SK-N-SH (cell line): Measurements from ENCODE around the gene TMEM54. TPM values are rescaled to one million over a fixed set of nuclear protein-coding genes. Genes with fewer than 3 reads are reported as not detected.

Experiments used
- CTCF ChIA-PET: fragments of 300-600, 350-600 bp; formaldehyde crosslinking; extraction: SDS; loops from one replicate; lab custom pipeline; 2021; lab: Yijun Ruan, JAX
- POLR2A ChIA-PET: fragments of 350-600 bp; sonication (Branson Sonifier 250); formaldehyde crosslinking; extraction: SDS; loops from one replicate; lab custom pipeline; 2020; ENCODE audit warnings: antibody characterized with exemption, inconsistent platforms; lab: Yijun Ruan, JAX
- DNase-seq: peaks from one replicate; pipeline ENCODE4 v3.0.0; 2012
- H2AFZ ChIP-seq: fragments of 200-600 bp; sonication (generic); 2 replicates; pipeline ENCODE4 v1.8.1; 2016; ENCODE audit warnings: antibody characterized with exemption, mild to moderate bottlenecking, low read depth
- H3F3A ChIP-seq: fragments of 200-600 bp; sonication (generic); replicated peaks from 2 replicates; pipeline ENCODE3; 2016; ENCODE audit warnings: antibody characterized with exemption, mild to moderate bottlenecking; ENCODE audit not compliant: insufficient read depth
- H3K27ac ChIP-seq, 2 experiments: fragments of 200-500 bp in 1 of 2; fragments of 200-600 bp in 1 of 2; sonication (Bioruptor generic) in 1 of 2; sonication (generic), shearing (Covaris generic) in 1 of 2; 2 replicates each; pipeline versions ENCODE4 v1.5.1 to v1.6.1; 2014 to 2016; ENCODE audit warnings: low read depth in 2 of 2, inconsistent platforms in 1 of 2, low read length in 1 of 2, mild to moderate bottlenecking in 1 of 2, mixed read lengths in 1 of 2
- H3K27me3 ChIP-seq: fragments of 200-600 bp; sonication (generic), shearing (Covaris generic); 2 replicates; pipeline ENCODE4 v1.6.1; 2016; ENCODE audit warnings: mixed run types; ENCODE audit not compliant: insufficient read depth
- H3K36me3 ChIP-seq, 2 experiments: fragments of 200-500 bp in 1 of 2; fragments of 200-600 bp in 1 of 2; sonication (Bioruptor generic) in 1 of 2; sonication (generic) in 1 of 2; replicated peaks in 1 of 2; 2 replicates each; pipeline versions ENCODE3 to v1.5.1; 2014 to 2016; ENCODE audit warnings: low read length in 1 of 2, mild to moderate bottlenecking in 1 of 2; ENCODE audit not compliant: insufficient read depth in 2 of 2, control insufficient read depth in 1 of 2
- H3K4me1 ChIP-seq, 2 experiments: fragments of 200-500 bp in 1 of 2; fragments of 200-600 bp in 1 of 2; sonication (Bioruptor generic) in 1 of 2; sonication (generic), shearing (Covaris generic) in 1 of 2; 2 replicates each; pipeline versions ENCODE4 v1.5.1 to v1.6.1; 2014 to 2016; ENCODE audit warnings: low read depth in 1 of 2, low read length in 1 of 2, mixed run types in 1 of 2; ENCODE audit not compliant: insufficient read depth in 2 of 2, control insufficient read depth in 1 of 2
- H3K4me2 ChIP-seq: fragments of 200-600 bp; sonication (generic), shearing (Covaris generic); 2 replicates; pipeline ENCODE4 v1.6.1; 2017; ENCODE audit warnings: mixed run types
- H3K4me3 ChIP-seq, 2 experiments: fragments of 200-500 bp in 1 of 2; fragments of 200-600 bp in 1 of 2; sonication (Bioruptor generic) in 1 of 2; sonication (generic), shearing (Covaris generic) in 1 of 2; 2 replicates each; pipeline versions ENCODE4 v1.5.1 to v1.8.1; 2014 to 2016; ENCODE audit warnings: low read depth in 2 of 2, inconsistent platforms in 1 of 2, low read length in 1 of 2, mild to moderate bottlenecking in 1 of 2, mixed read lengths in 1 of 2, moderate library complexity in 1 of 2
- H3K79me2 ChIP-seq: fragments of 200-600 bp; sonication (generic); 2 replicates; pipeline ENCODE4 v1.8.1; 2017; ENCODE audit warnings: mild to moderate bottlenecking; ENCODE audit not compliant: insufficient read depth
- H3K9ac ChIP-seq: fragments of 200-600 bp; sonication (generic); 2 replicates; pipeline ENCODE4 v1.6.1; 2017; ENCODE audit warnings: mixed run types
- H3K9me2 ChIP-seq: fragments of 200-600 bp; sonication (generic); 2 replicates; pipeline ENCODE4 v1.6.1; 2017; ENCODE audit warnings: mixed run types
- H3K9me3 ChIP-seq: fragments of 200-600 bp; sonication (generic); 2 replicates; pipeline ENCODE4 v1.6.1; 2017; ENCODE audit warnings: mixed run types, mild to moderate bottlenecking, moderate library complexity
- H4K20me1 ChIP-seq: fragments of 200-600 bp; sonication (generic); 2 replicates; pipeline ENCODE4 v1.6.1; 2017; ENCODE audit warnings: mild to moderate bottlenecking, mixed run types; ENCODE audit not compliant: insufficient read depth
- CHD2 ChIP-seq: fragments of 150-350 bp; IDR thresholded peaks from 2 replicates; pipeline ENCODE4 v1.6.1; 2018; ENCODE audit warnings: low read length; ENCODE audit not compliant: partially characterized antibody
- ELF1 ChIP-seq: IDR thresholded peaks from 2 replicates; pipeline ENCODE4 v1.4.0; 2012
- EP300 ChIP-seq, 2 experiments: IDR thresholded peaks; 2 replicates each; pipeline versions ENCODE4 v1.4.0 to v1.6.1; 2012; ENCODE audit warnings: borderline replicate concordance in 1 of 2, low read depth in 1 of 2, low read length in 1 of 2
- FOSL2 ChIP-seq: IDR thresholded peaks from 2 replicates; pipeline ENCODE4 v1.4.0; 2012; ENCODE audit warnings: low read depth, mild to moderate bottlenecking, moderate library complexity, borderline replicate concordance
- FOXM1 ChIP-seq: IDR thresholded peaks from 2 replicates; pipeline ENCODE4 v1.4.0; 2012; ENCODE audit warnings: low read depth, mild to moderate bottlenecking
- GABPA ChIP-seq: IDR thresholded peaks from 2 replicates; pipeline ENCODE4 v1.4.0; 2012; ENCODE audit warnings: low read depth, mild to moderate bottlenecking
- GATA2 ChIP-seq: sonication (generic); formaldehyde crosslinking; IDR thresholded peaks from 2 replicates; pipeline ENCODE4 v1.5.0; 2020; ENCODE audit warnings: mild to moderate bottlenecking, missing genetic modification reagents
- JUND ChIP-seq: IDR thresholded peaks from 2 replicates; pipeline ENCODE4 v1.4.0; 2012
- MEF2A ChIP-seq: IDR thresholded peaks from 2 replicates; pipeline ENCODE4 v1.4.0; 2012; ENCODE audit warnings: low read depth, borderline replicate concordance
- MXI1 ChIP-seq: IDR thresholded peaks from 2 replicates; pipeline ENCODE4 v1.6.1; 2012; ENCODE audit warnings: mild to moderate bottlenecking, low read depth, low read length, improper control_type of control experiment
- NFIC ChIP-seq: IDR thresholded peaks from 2 replicates; pipeline ENCODE4 v1.4.0; 2012; ENCODE audit warnings: borderline replicate concordance
- POLR2AphosphoS5 ChIP-seq: IDR thresholded peaks from 2 replicates; pipeline ENCODE4 v1.6.1; 2012; ENCODE audit warnings: low read depth, low read length
- RAD21 ChIP-seq: IDR thresholded peaks from 2 replicates; pipeline ENCODE4 v1.6.1; 2012; ENCODE audit warnings: mild to moderate bottlenecking, low read length
- RCOR1 ChIP-seq: fragments of 150-350 bp; IDR thresholded peaks from 2 replicates; pipeline ENCODE4 v1.6.1; 2017; ENCODE audit warnings: antibody characterized with exemption, low read length
- RXRA ChIP-seq: IDR thresholded peaks from 2 replicates; pipeline ENCODE4 v1.4.0; 2012; ENCODE audit warnings: low read depth, mild to moderate bottlenecking, borderline replicate concordance
- SIN3A ChIP-seq: IDR thresholded peaks from 2 replicates; pipeline ENCODE4 v1.6.1; 2012; ENCODE audit warnings: low read depth, mild to moderate bottlenecking, low read length, moderate library complexity, borderline replicate concordance
- SMC3 ChIP-seq: IDR thresholded peaks from 2 replicates; pipeline ENCODE4 v1.6.1; 2012; ENCODE audit warnings: low read depth, low read length, improper control_type of control experiment
- TEAD4 ChIP-seq: IDR thresholded peaks from 2 replicates; pipeline ENCODE4 v1.4.0; 2012; ENCODE audit warnings: mild to moderate bottlenecking, borderline replicate concordance; ENCODE audit not compliant: insufficient read depth
- YY1 ChIP-seq: IDR thresholded peaks from 2 replicates; pipeline ENCODE4 v1.4.0; 2012; ENCODE audit warnings: low read depth, mild to moderate bottlenecking
- whole genome bisulfite sequencing: methylation state at CpG from one replicate; pipeline ENCODE4 v1.1.6; 2017; ENCODE audit warnings: low lambda C conversion rate; 5-methylcytosine and 5-hydroxymethylcytosine counted together
- polyA plus RNA-seq, 3 experiments: library from polyadenylated mRNA; depleted of rRNA; stranded (reverse); fragments of >200 nt; gene quantifications; 2 replicates each; pipeline ENCODE4 v1.2.3, GENCODE V29; 2012
- TF ChIP-seq, protein P1 (sequence below): fragments of 200-600 bp; sonication (generic); IDR thresholded peaks from 2 replicates; pipeline ENCODE4 v1.6.1; 2017; ENCODE audit warnings: antibody characterized with exemption, mild to moderate bottlenecking, moderate library complexity
- TF ChIP-seq, protein P2 (sequence below): IDR thresholded peaks from 2 replicates; pipeline ENCODE4; 2012
- TF ChIP-seq, protein P3 (sequence below): IDR thresholded peaks from 2 replicates; pipeline ENCODE4 v1.4.0; 2012; ENCODE audit warnings: low read depth

Gene TMEM54
- polyA plus RNA-seq, 1 of the 3 experiments (the other 2 are of a cell fraction): 66.6 TPM

DNA sequence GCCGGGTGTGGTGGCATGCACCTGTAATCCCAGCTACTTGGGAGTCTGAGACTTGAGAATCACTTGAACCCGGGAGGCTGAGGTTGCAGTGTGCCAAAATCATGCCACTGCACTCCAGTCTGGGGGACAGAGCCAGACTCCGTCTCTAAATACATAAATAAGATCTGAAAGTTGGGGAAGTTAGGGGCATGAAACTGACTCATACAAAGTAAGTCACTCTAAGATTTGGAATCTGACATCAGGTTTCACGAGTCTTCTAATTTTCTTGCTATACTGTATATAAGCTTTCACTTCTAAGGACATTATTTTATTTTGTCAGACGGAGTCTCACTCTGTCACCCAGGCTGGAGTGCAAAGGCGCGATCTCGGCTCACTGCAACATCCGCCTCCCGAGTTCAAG, 33.3 kb upstream of the TMEM54 start:
- Histone ChIP-seq H3K36me3 (peaks cover 24 to 27% of the 10 kb centered on the region in 2 experiments), H3K4me1 (peaks cover 5 to 17% of the 10 kb centered on the region in 2 experiments), H3K9me3 (no peaks in the 10 kb centered on the region), H3F3A (peaks cover 33% of the 10 kb centered on the region), H3K27me3 (no peaks in the 10 kb centered on the region), H3K79me2 (no peaks in the 10 kb centered on the region; the same call in 1 of the 2 replicates), H3K9me2 (no peaks in the 10 kb centered on the region), H2AFZ (no peak overlapping the region), H4K20me1 (peaks cover 6% of the 10 kb centered on the region; the same call in 1 of the 2 replicates), H3K4me3 (no peak overlapping the region), H3K4me2 (peak overlapping the region; percentile 38; the same call in 1 of the 2 replicates), H3K27ac (peak overlapping the region; percentile 29 to 77), H3K9ac (no peak overlapping the region)
- WGBS: 83% methylated on average over 10 of the region's 10 CpGs
- DNase-seq: no peak
- POLR2A ChIA-PET: interaction anchor here (1.9 kb wide), 1 partner anchor 30 kb away, joined by 10 read pairs; the partner anchor contains the start of gene RNF19B
- CTCF ChIA-PET: interaction anchor here (0.7 to 8.9 kb wide), 27 partner anchors 15 to 405 kb away, joined by 3 to 120 read pairs (median 6); partner anchors contain the start of genes AZIN2 and HPCA
- no peak for TF ChIP-seq ELF1
- TF ChIP-seq, protein P1, sequence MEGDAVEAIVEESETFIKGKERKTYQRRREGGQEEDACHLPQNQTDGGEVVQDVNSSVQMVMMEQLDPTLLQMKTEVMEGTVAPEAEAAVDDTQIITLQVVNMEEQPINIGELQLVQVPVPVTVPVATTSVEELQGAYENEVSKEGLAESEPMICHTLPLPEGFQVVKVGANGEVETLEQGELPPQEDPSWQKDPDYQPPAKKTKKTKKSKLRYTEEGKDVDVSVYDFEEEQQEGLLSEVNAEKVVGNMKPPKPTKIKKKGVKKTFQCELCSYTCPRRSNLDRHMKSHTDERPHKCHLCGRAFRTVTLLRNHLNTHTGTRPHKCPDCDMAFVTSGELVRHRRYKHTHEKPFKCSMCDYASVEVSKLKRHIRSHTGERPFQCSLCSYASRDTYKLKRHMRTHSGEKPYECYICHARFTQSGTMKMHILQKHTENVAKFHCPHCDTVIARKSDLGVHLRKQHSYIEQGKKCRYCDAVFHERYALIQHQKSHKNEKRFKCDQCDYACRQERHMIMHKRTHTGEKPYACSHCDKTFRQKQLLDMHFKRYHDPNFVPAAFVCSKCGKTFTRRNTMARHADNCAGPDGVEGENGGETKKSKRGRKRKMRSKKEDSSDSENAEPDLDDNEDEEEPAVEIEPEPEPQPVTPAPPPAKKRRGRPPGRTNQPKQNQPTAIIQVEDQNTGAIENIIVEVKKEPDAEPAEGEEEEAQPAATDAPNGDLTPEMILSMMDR: no peak

DNA sequence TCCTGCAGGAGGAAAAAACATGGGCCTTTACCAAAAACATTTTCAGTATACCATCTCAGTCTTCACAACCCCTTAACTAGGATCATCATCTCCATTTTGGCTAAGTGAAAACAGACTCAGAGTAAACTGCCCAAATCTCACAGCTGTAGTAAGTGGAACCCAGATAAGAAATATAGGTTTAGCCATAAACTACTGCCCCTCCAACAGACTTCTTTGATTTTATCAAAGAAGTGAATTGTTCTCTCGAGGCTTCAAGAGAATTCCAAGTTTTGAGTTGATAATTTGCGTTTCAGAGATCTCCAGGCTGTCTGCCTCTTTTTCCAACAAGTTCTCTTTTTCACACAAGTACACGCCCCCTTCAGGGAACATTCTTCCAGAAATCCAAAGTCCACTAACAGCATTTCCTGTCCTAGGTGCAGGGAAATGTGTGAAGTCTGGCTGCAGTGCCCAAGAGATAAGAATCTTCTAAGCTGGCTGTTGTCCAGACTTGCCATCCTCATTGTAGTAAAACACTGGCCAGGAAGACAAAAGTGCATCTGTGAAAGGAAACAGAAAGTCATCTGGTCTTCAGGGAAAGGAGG, 32.6 kb upstream of the TMEM54 start:
- H3K36me3 ChIP-seq: peaks cover 24 to 27% of the 10 kb centered on the region in 2 experiments
- H3F3A ChIP-seq: peaks cover 31% of the 10 kb centered on the region
- no peak overlapping the region for H2AFZ ChIP-seq
- peak overlapping the region; percentile 38; the same call in 1 of the 2 replicates for H3K4me2 ChIP-seq
- no peaks in the 10 kb centered on the region for H3K79me2 ChIP-seq
- H3K4me1 ChIP-seq: peaks cover 5 to 13% of the 10 kb centered on the region in 2 experiments
- peaks cover 6% of the 10 kb centered on the region; the same call in 1 of the 2 replicates for H4K20me1 ChIP-seq
- ChIA-PET CTCF (interaction anchor here (0.7 to 8.9 kb wide), 45 partner anchors 10 to 1942 kb away, joined by 3 to 120 read pairs (median 6); partner anchors contain the start of genes AZIN2 and HPCA), POLR2A (interaction anchor here (0.7 to 1.9 kb wide), 2 partner anchors 25 to 30 kb away, joined by 3 to 10 read pairs; partner anchors contain the start of gene RNF19B)
- no peak overlapping the region; a peak in 1 of 4 replicates for H3K4me3 ChIP-seq
- no peak overlapping the region; the same call in 1 of the 2 replicates for H3K9ac ChIP-seq
- no peaks in the 10 kb centered on the region for H3K9me2 ChIP-seq
- no peaks in the 10 kb centered on the region for H3K9me3 ChIP-seq
- DNase-seq: peak; percentile 79
- no peaks in the 10 kb centered on the region for H3K27me3 ChIP-seq
- H3K27ac ChIP-seq: peak overlapping the region; percentile 77 to 80
- WGBS: 6% methylated on average over 3 of the region's 3 CpGs
- TF ChIP-seq MXI1 (peak; percentile 37; the same call in 1 of the 2 replicates), FOXM1 (no peak), TEAD4 (peak; percentile 18; the same call in 1 of the 2 replicates), YY1 (no peak), RXRA (peak; percentile 36; the same call in 1 of the 2 replicates), EP300 (IDR thresholded peaks at IDR 0.05; ENCODE audit: borderline replicate concordance in 1 of 2, low read depth in 1 of 2, low read length in 1 of 2) (peak; percentile 53 to 88; a peak in 3 of 4 replicates), GABPA (0 out of 2 replicates have a peak, but pooled peaks have one; percentile 15), SMC3 (peak; percentile 29), GATA2 (peak; percentile 97), RAD21 (peak; percentile 41), JUND (0 out of 2 replicates have a peak, but pooled peaks have one; percentile 34), NFIC (peak; percentile 98), SIN3A (0 out of 2 replicates have a peak, but pooled peaks have one; percentile 64), POLR2AphosphoS5 (peak; percentile 67; the same call in 1 of the 2 replicates), FOSL2 (peak; percentile 31; the same call in 1 of the 2 replicates), MEF2A (no peak), CHD2 (peak; percentile 84), RCOR1 (peak; percentile 99)
- TF ChIP-seq, protein P2, sequence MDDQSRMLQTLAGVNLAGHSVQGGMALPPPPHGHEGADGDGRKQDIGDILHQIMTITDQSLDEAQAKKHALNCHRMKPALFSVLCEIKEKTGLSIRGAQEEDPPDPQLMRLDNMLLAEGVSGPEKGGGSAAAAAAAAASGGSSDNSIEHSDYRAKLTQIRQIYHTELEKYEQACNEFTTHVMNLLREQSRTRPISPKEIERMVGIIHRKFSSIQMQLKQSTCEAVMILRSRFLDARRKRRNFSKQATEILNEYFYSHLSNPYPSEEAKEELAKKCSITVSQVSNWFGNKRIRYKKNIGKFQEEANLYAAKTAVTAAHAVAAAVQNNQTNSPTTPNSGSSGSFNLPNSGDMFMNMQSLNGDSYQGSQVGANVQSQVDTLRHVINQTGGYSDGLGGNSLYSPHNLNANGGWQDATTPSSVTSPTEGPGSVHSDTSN: peak; percentile 58
- TF ChIP-seq, protein P3, sequence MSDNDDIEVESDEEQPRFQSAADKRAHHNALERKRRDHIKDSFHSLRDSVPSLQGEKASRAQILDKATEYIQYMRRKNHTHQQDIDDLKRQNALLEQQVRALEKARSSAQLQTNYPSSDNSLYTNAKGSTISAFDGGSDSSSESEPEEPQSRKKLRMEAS: peak; percentile 75; the same call in 1 of the 2 replicates
- TF ChIP-seq, protein P1: no peak; the same call in 1 of the 2 replicates
